Astrocyte (in vitro differentiated cells and primary cell): Measurements from ENCODE around the gene CEP162. TPM values are rescaled to one million over a fixed set of nuclear protein-coding genes. Genes with fewer than 3 reads are reported as not detected.

Experiments
- DNase-seq: peaks from one replicate; pipeline ENCODE4 v3.0.0-alpha.2; 2010; ENCODE audit warnings: low read depth
- FAIRE-seq: peaks from 2 replicates; lab custom pipeline; 2011; peaks lifted over from hg19 to GRCh38; lab: Jason Lieb, UNC
- H2AFZ ChIP-seq: 2 replicates; pipeline ENCODE4 v1.6.0; 2012; ENCODE audit warnings: low read depth, low read length, inconsistent platforms
- H3K27ac ChIP-seq: 2 replicates; pipeline ENCODE4 v1.5.1; 2011; ENCODE audit warnings: low read depth, low read length, inconsistent platforms
- H3K27me3 ChIP-seq: 2 replicates; pipeline ENCODE4 v1.6.0; 2011; ENCODE audit warnings: low read length, inconsistent platforms; ENCODE audit not compliant: insufficient read depth
- H3K36me3 ChIP-seq: 2 replicates; pipeline ENCODE4 v1.5.1; 2011; ENCODE audit warnings: low read length, inconsistent platforms; ENCODE audit not compliant: insufficient read depth
- H3K4me1 ChIP-seq: 2 replicates; pipeline ENCODE4 v1.5.1; 2011; ENCODE audit warnings: low read length, inconsistent platforms; ENCODE audit not compliant: insufficient read depth
- H3K4me2 ChIP-seq: 2 replicates; pipeline ENCODE4 v1.6.0; 2012; ENCODE audit warnings: low read length, inconsistent platforms
- H3K4me3 ChIP-seq: 2 replicates; pipeline ENCODE4 v1.5.1; 2011; ENCODE audit warnings: low read depth, mild to moderate bottlenecking, low read length, inconsistent platforms; ENCODE audit not compliant: insufficient read depth
- H3K79me2 ChIP-seq: 2 replicates; pipeline ENCODE4 v1.6.0; 2012; ENCODE audit warnings: mild to moderate bottlenecking, low read length, inconsistent platforms; ENCODE audit not compliant: insufficient read depth
- H3K9ac ChIP-seq: 2 replicates; pipeline ENCODE4 v1.6.0; 2012; ENCODE audit warnings: mild to moderate bottlenecking, low read length, inconsistent platforms
- H3K9me3 ChIP-seq: 2 replicates; pipeline ENCODE4 v1.5.1; 2012; ENCODE audit warnings: low read depth, mild to moderate bottlenecking, low read length, inconsistent platforms; ENCODE audit not compliant: insufficient read depth
- H4K20me1 ChIP-seq: 2 replicates; pipeline ENCODE4 v1.6.0; 2012; ENCODE audit warnings: low read length, inconsistent platforms; ENCODE audit not compliant: insufficient read depth
- H3K27ac Mint-ChIP-seq: one replicate; pipeline ENCODE4 v1.8.0; 2021; ENCODE audit warnings: mild to moderate bottlenecking, mixed read lengths; ENCODE audit not compliant: unreplicated experiment
- H3K27me3 Mint-ChIP-seq: one replicate; pipeline ENCODE4 v1.8.0; 2021; ENCODE audit warnings: low read depth, mixed read lengths; ENCODE audit not compliant: unreplicated experiment
- H3K36me3 Mint-ChIP-seq: one replicate; pipeline ENCODE4 v1.8.0; 2021; ENCODE audit warnings: low read depth, mixed read lengths; ENCODE audit not compliant: unreplicated experiment
- H3K4me1 Mint-ChIP-seq: one replicate; pipeline ENCODE4 v1.8.0; 2021; ENCODE audit warnings: low read depth, mixed read lengths; ENCODE audit not compliant: unreplicated experiment
- H3K4me3 Mint-ChIP-seq: one replicate; pipeline ENCODE4 v1.8.0; 2021; ENCODE audit warnings: mild to moderate bottlenecking, moderate library complexity, mixed read lengths; ENCODE audit not compliant: unreplicated experiment
- H3K9me3 Mint-ChIP-seq: one replicate; pipeline ENCODE4 v1.8.0; 2021; ENCODE audit warnings: mild to moderate bottlenecking, mixed read lengths; ENCODE audit not compliant: unreplicated experiment
- EZH2 ChIP-seq: IDR thresholded peaks from 2 replicates; pipeline ENCODE4 v1.6.1; 2012; ENCODE audit warnings: mild to moderate bottlenecking, low read length, inconsistent platforms; ENCODE audit not compliant: insufficient read depth
- total RNA-seq: library from RNA; stranded (reverse); gene quantifications from 2 replicates; pipeline ENCODE4 v1.2.1, GENCODE V29; 2021
- TF ChIP-seq, protein P1 (sequence below): IDR thresholded peaks from 2 replicates; pipeline ENCODE4 v1.5.1; 2011; ENCODE audit warnings: low read depth, mild to moderate bottlenecking, inconsistent platforms, low read length, moderate library complexity; ENCODE audit not compliant: insufficient read depth

Gene CEP162
- total RNA-seq, 1 donor from 2014 or later: 6.9 TPM

- Mint-ChIP-seq H3K4me3 (no peak overlapping the region), H3K9me3 (peaks cover 7% of the 10 kb centered on the region), H3K36me3 (no peaks in the 10 kb centered on the region), H3K4me1 (peaks cover 4% of the 10 kb centered on the region), H3K27me3 (no peaks in the 10 kb centered on the region), H3K27ac (no peak overlapping the region)
- no peak overlapping the region for H3K27ac ChIP-seq
- H3K79me2 ChIP-seq: no peaks in the 10 kb centered on the region
- no peaks in the 10 kb centered on the region for H3K27me3 ChIP-seq
- FAIRE-seq (no peak), DNase-seq (no peak)
- H3K4me3 ChIP-seq: no peak overlapping the region
- no peaks in the 10 kb centered on the region for H4K20me1 ChIP-seq
- TF ChIP-seq, protein P1, sequence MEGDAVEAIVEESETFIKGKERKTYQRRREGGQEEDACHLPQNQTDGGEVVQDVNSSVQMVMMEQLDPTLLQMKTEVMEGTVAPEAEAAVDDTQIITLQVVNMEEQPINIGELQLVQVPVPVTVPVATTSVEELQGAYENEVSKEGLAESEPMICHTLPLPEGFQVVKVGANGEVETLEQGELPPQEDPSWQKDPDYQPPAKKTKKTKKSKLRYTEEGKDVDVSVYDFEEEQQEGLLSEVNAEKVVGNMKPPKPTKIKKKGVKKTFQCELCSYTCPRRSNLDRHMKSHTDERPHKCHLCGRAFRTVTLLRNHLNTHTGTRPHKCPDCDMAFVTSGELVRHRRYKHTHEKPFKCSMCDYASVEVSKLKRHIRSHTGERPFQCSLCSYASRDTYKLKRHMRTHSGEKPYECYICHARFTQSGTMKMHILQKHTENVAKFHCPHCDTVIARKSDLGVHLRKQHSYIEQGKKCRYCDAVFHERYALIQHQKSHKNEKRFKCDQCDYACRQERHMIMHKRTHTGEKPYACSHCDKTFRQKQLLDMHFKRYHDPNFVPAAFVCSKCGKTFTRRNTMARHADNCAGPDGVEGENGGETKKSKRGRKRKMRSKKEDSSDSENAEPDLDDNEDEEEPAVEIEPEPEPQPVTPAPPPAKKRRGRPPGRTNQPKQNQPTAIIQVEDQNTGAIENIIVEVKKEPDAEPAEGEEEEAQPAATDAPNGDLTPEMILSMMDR: no peak
- TF ChIP-seq EZH2: no peak
- H3K36me3 ChIP-seq: no peaks in the 10 kb centered on the region
- no peaks in the 10 kb centered on the region for H3K9me3 ChIP-seq
- H3K9ac ChIP-seq: no peak overlapping the region
- H2AFZ ChIP-seq: peak overlapping the region; percentile 47
- H3K4me2 ChIP-seq: peak overlapping the region; percentile 15
- no peaks in the 10 kb centered on the region for H3K4me1 ChIP-seq
Observed at GRCh38 chr6:84074988-84075781, 152.3 kb downstream of the CEP162 start.

Other genes with a start within 250 kb of the CEP162 start
- gene MRAP2, start 193.9 kb downstream of the CEP162 start, total RNA-seq: 0.12 and 0.20 TPM in 2 replicates